Testis (tissue), 2 donors: ENCODE data around the gene DNAJC17.

ENCODE experiments used
- POLR2A ChIP-seq: fragments of 450-650 bp; IDR thresholded peaks from one replicate; pipeline ENCODE4 v1.6.1; 2017; ENCODE audit warnings: antibody characterized with exemption, mild to moderate bottlenecking, moderate library complexity
- TF ChIP-seq, protein P1 (sequence below), 3 experiments: fragments of 450-650 bp in 2 of 3; fragments of 200-600 bp in 1 of 3; sonication (generic) in 1 of 3; IDR thresholded peaks; one replicate each; pipeline ENCODE4 v1.5.1; 2016 to 2019; ENCODE audit warnings: antibody characterized with exemption in 3 of 3, mild to moderate bottlenecking in 2 of 3, moderate library complexity in 1 of 3

DNA sequence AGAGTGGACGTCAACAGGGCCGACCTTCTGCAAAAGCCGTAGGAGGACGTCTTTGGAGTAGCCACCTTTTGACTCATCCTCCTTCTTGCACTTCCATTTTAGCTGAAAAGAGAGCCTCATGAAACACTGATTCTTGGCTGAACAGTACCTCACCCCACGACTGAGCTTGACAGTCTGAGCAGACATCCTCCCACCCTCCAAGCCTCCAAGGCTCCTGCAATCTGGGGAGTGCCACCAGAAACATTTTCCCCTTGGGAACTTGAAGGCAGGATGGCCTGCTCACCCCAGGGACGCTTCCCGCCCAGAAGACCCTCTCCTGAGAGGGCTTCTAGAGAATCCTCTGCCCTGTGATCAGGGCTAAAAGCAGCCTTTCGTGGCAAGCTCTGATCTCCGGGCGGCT is 32.3 kb downstream of the DNAJC17 start:
- TF ChIP-seq, protein P1, sequence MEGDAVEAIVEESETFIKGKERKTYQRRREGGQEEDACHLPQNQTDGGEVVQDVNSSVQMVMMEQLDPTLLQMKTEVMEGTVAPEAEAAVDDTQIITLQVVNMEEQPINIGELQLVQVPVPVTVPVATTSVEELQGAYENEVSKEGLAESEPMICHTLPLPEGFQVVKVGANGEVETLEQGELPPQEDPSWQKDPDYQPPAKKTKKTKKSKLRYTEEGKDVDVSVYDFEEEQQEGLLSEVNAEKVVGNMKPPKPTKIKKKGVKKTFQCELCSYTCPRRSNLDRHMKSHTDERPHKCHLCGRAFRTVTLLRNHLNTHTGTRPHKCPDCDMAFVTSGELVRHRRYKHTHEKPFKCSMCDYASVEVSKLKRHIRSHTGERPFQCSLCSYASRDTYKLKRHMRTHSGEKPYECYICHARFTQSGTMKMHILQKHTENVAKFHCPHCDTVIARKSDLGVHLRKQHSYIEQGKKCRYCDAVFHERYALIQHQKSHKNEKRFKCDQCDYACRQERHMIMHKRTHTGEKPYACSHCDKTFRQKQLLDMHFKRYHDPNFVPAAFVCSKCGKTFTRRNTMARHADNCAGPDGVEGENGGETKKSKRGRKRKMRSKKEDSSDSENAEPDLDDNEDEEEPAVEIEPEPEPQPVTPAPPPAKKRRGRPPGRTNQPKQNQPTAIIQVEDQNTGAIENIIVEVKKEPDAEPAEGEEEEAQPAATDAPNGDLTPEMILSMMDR (IDR thresholded peaks at IDR 0.05): no peak
- no peak for TF ChIP-seq POLR2A
